Neural progenitor cell (in vitro differentiated cells): Measurements from ENCODE around the gene EVPLL.

Source experiments
- CTCF ChIP-seq: fragments of 200-600 bp; sonication (generic); IDR thresholded peaks from 2 replicates; pipeline ENCODE4 v1.5.1; 2017; ENCODE audit warnings: antibody characterized with exemption, mild to moderate bottlenecking
- EZH2 ChIP-seq: fragments of 200-600 bp; sonication (generic); IDR thresholded peaks from 2 replicates; pipeline ENCODE4 v1.6.1; 2017; ENCODE audit warnings: antibody characterized with exemption, mild to moderate bottlenecking, moderate library complexity
- EZH2phosphoT487 ChIP-seq: fragments of 200-600 bp; sonication (generic); IDR thresholded peaks from 2 replicates; pipeline ENCODE4 v1.6.1; 2017; ENCODE audit warnings: antibody characterized with exemption

- TF ChIP-seq EZH2 (no peak), CTCF (peak; percentile 18), EZH2phosphoT487 (no peak)
Measured at GRCh38 chr17:18362698-18363100, 14.9 kb upstream of the EVPLL start.
